H9 (cell line): ENCODE data around the gene CROCC. TPM values are rescaled to one million over a fixed set of nuclear protein-coding genes. Genes with fewer than 3 reads are reported as not detected.

Source experiments
- DNase-seq: peaks from one replicate; pipeline ENCODE4 v3.0.0-alpha.2; 2017
- H2AFZ ChIP-seq: one replicate; pipeline ENCODE4 v1.6.1; 2013; ENCODE audit warnings: mild to moderate bottlenecking, low read length, control low read depth, moderate library complexity
- H2AK5ac ChIP-seq: 2 replicates; pipeline ENCODE4 v1.6.1; 2013; ENCODE audit warnings: low read length, control low read depth, mixed read lengths; ENCODE audit not compliant: insufficient read length
- H2BK120ac ChIP-seq: one replicate; pipeline ENCODE4 v1.6.1; 2013; ENCODE audit warnings: low read depth, mild to moderate bottlenecking, low read length, control low read depth, inconsistent platforms; ENCODE audit not compliant: poor library complexity, severe bottlenecking
- H2BK12ac ChIP-seq: 2 replicates; pipeline ENCODE4 v1.6.1; 2013; ENCODE audit warnings: low read length, control low read depth, mixed read lengths, low read depth; ENCODE audit not compliant: insufficient read length
- H2BK15ac ChIP-seq: 2 replicates; pipeline ENCODE4 v1.6.1; 2013; ENCODE audit warnings: low read depth, low read length, control low read depth
- H2BK20ac ChIP-seq: one replicate; pipeline ENCODE4 v1.6.1; 2013; ENCODE audit warnings: low read depth, mild to moderate bottlenecking, low read length, control low read depth, inconsistent platforms; ENCODE audit not compliant: poor library complexity, severe bottlenecking
- H2BK5ac ChIP-seq: 2 replicates; pipeline ENCODE4 v1.6.1; 2013; ENCODE audit warnings: low read length, control low read depth, mixed read lengths; ENCODE audit not compliant: insufficient read length
- H3K14ac ChIP-seq: 2 replicates; pipeline ENCODE4 v1.6.1; 2013; ENCODE audit warnings: low read length, control low read depth; ENCODE audit not compliant: insufficient read depth
- H3K18ac ChIP-seq: 2 replicates; pipeline ENCODE4 v1.6.1; 2013; ENCODE audit warnings: low read depth, mild to moderate bottlenecking, mixed read lengths, low read length, control low read depth; ENCODE audit not compliant: insufficient read length
- H3K23ac ChIP-seq: 2 replicates; pipeline ENCODE4 v1.6.1; 2013; ENCODE audit warnings: low read length, control low read depth, mixed read lengths, low read depth; ENCODE audit not compliant: insufficient read length
- H3K23me2 ChIP-seq: 2 replicates; pipeline ENCODE4 v1.6.1; 2013; ENCODE audit warnings: low read depth, mild to moderate bottlenecking, mixed read lengths, low read length, control low read depth; ENCODE audit not compliant: insufficient read length, poor library complexity, severe bottlenecking
- H3K27ac ChIP-seq: 2 replicates; pipeline ENCODE4 v1.5.1; 2013; ENCODE audit warnings: low read length, control low read depth, mixed read lengths, low read depth; ENCODE audit not compliant: insufficient read length
- H3K27me3 ChIP-seq: 2 replicates; pipeline ENCODE4 v1.6.1; 2013; ENCODE audit warnings: low read length, control low read depth, inconsistent platforms; ENCODE audit not compliant: insufficient read depth
- H3K4ac ChIP-seq: 2 replicates; pipeline ENCODE4 v1.6.1; 2013; ENCODE audit warnings: low read depth, mild to moderate bottlenecking, control low read depth, inconsistent platforms, low read length, moderate library complexity
- H3K4me1 ChIP-seq: 2 replicates; pipeline ENCODE4 v1.6.1; 2013; ENCODE audit warnings: low read length, control low read depth, inconsistent platforms; ENCODE audit not compliant: insufficient read depth
- H3K4me2 ChIP-seq: 2 replicates; pipeline ENCODE4 v1.6.1; 2013; ENCODE audit warnings: low read length, control low read depth, mixed read lengths; ENCODE audit not compliant: insufficient read length, insufficient read depth
- H3K56ac ChIP-seq: 2 replicates; pipeline ENCODE4 v1.6.1; 2013; ENCODE audit warnings: low read depth, mild to moderate bottlenecking, mixed read lengths, low read length, control low read depth; ENCODE audit not compliant: insufficient read length
- H3K79me1 ChIP-seq: 2 replicates; pipeline ENCODE4 v1.6.1; 2013; ENCODE audit warnings: low read depth, mild to moderate bottlenecking, moderate library complexity, low read length, control low read depth, inconsistent platforms; ENCODE audit not compliant: insufficient read depth, poor library complexity, severe bottlenecking
- H3K79me2 ChIP-seq: 2 replicates; pipeline ENCODE4 v1.6.1; 2013; ENCODE audit warnings: low read length, control low read depth, inconsistent platforms; ENCODE audit not compliant: insufficient read depth
- H3K9ac ChIP-seq: 2 replicates; pipeline ENCODE4 v1.6.1; 2013; ENCODE audit warnings: low read length, control low read depth, mixed read lengths; ENCODE audit not compliant: insufficient read length; ENCODE audit errors: extremely low read depth
- H3K9me3 ChIP-seq: one replicate; pipeline ENCODE4 v1.6.1; 2013; ENCODE audit warnings: low read depth, low read length, inconsistent platforms; ENCODE audit not compliant: control insufficient read depth
- H3T11ph ChIP-seq: one replicate; pipeline ENCODE4 v1.6.1; 2013; ENCODE audit warnings: mild to moderate bottlenecking, low read length, control low read depth, inconsistent platforms
- H4K20me1 ChIP-seq: one replicate; pipeline ENCODE4 v1.6.1; 2013; ENCODE audit not compliant: control insufficient read depth, insufficient read length, insufficient read depth
- H4K5ac ChIP-seq: 2 replicates; pipeline ENCODE4 v1.6.1; 2013; ENCODE audit warnings: low read depth, mild to moderate bottlenecking, mixed read lengths, low read length, control low read depth; ENCODE audit not compliant: insufficient read length
- H4K8ac ChIP-seq: replicated peaks from 2 replicates; pipeline ENCODE4 v1.6.1; 2013; ENCODE audit warnings: low read length, control low read depth, mixed read lengths, low read depth; ENCODE audit not compliant: insufficient read length
- H4K91ac ChIP-seq: 2 replicates; pipeline ENCODE4 v1.6.1; 2013; ENCODE audit warnings: low read depth, mild to moderate bottlenecking, moderate library complexity, mixed read lengths, low read length, control low read depth; ENCODE audit not compliant: insufficient read length
- H3K27ac Mint-ChIP-seq, 3 experiments: 2 replicates in 2 of 3; 3 replicates in 1 of 3; pipeline ENCODE4 v1.8.0; 2020 to 2021; ENCODE audit warnings: mixed read lengths in 3 of 3, mild to moderate bottlenecking in 1 of 3, moderate library complexity in 1 of 3
- H3K27me3 Mint-ChIP-seq: 2 replicates; pipeline ENCODE4 v1.8.0; 2021; ENCODE audit warnings: low read depth, mild to moderate bottlenecking, moderate library complexity, mixed read lengths
- H3K36me3 Mint-ChIP-seq, 3 experiments: 2 replicates in 2 of 3; 3 replicates in 1 of 3; pipeline ENCODE4 v1.8.0; 2020 to 2021; ENCODE audit warnings: low read depth in 3 of 3, mixed read lengths in 3 of 3; ENCODE audit not compliant: insufficient read depth in 1 of 3
- H3K4me1 Mint-ChIP-seq, 2 experiments: 2 replicates each; pipeline ENCODE4 v1.8.0; 2020; ENCODE audit warnings: mixed read lengths in 2 of 2
- H3K4me3 Mint-ChIP-seq, 2 experiments: 2 replicates in 1 of 2; 3 replicates in 1 of 2; pipeline ENCODE4 v1.8.0; 2020 to 2021; ENCODE audit warnings: mild to moderate bottlenecking in 2 of 2, mixed read lengths in 2 of 2, moderate library complexity in 1 of 2
- H3K9me3 Mint-ChIP-seq, 2 experiments: 2 replicates in 1 of 2; 3 replicates in 1 of 2; pipeline ENCODE4 v1.8.0; 2020; ENCODE audit warnings: mild to moderate bottlenecking in 2 of 2, mixed read lengths in 2 of 2, moderate library complexity in 1 of 2
- CTCF ChIP-seq: fragments of 200-600 bp; sonication (generic); conservative IDR thresholded peaks from 3 replicates; pipeline ENCODE4 v1.8.0; 2021; ENCODE audit warnings: antibody characterized with exemption, mild to moderate bottlenecking
- WGBS: extraction: QIAGEN DNeasy Blood & Tissue Kit; methylation state at CpG from one replicate; pipeline ENCODE4 v1.1.7; 2013; ENCODE audit warnings: missing lambda C conversion rate, low lambda C conversion rate, mixed read lengths; ENCODE audit not compliant: insufficient read length; ENCODE audit errors: extremely low coverage; 5-methylcytosine and 5-hydroxymethylcytosine counted together
- total RNA-seq: library from RNA; stranded (reverse); gene quantifications from 2 replicates; pipeline ENCODE4 v1.2.1, GENCODE V29; 2021

The CROCC gene
- total RNA-seq, 1 experiment from 2014 or later, result 40.7 TPM

- Histone ChIP-seq H2AK5ac (no peak overlapping the region), H3K23me2 (peaks cover 10% of the 10 kb centered on the region), H3K14ac (no peak overlapping the region), H3K79me1 (no peaks in the 10 kb centered on the region), H3K27me3 (no peaks in the 10 kb centered on the region), H4K91ac (no peak overlapping the region), H3K56ac (no peak overlapping the region), H2BK12ac (no peak overlapping the region), H3K4ac (no peak overlapping the region), H3K4me1 (no peaks in the 10 kb centered on the region), H2BK120ac (no peak overlapping the region), H3T11ph (no peak overlapping the region), H2BK20ac (no peak overlapping the region), H2BK5ac (no peak overlapping the region), H3K23ac (no peak overlapping the region), H3K18ac (no peak overlapping the region), H4K8ac (no peak overlapping the region), H3K4me2 (no peak overlapping the region), H3K9me3 (no peaks in the 10 kb centered on the region), H3K9ac (no peak overlapping the region), H4K20me1 (no peaks in the 10 kb centered on the region), H3K27ac (no peak overlapping the region), H4K5ac (no peak overlapping the region), H3K79me2 (no peaks in the 10 kb centered on the region), H2AFZ (no peak overlapping the region), H2BK15ac (no peak overlapping the region)
- WGBS, result no CpG with 5 or more reads among the region's 2 CpGs
- Mint-ChIP-seq H3K4me3 (no peak overlapping the region), H3K9me3 (no peaks in the 10 kb centered on the region; a peak in 1 of 5 replicates), H3K27ac (peak overlapping the region in 2 of 3 experiments; percentile 50 to 84; a peak in 3 of 7 replicates), H3K4me1 (peaks cover 14 to 19% of the 10 kb centered on the region in 2 experiments), H3K27me3 (no peaks in the 10 kb centered on the region), H3K36me3 (peaks cover 0 to 5% (median 0%) of the 10 kb centered on the region in 3 experiments; a peak in 1 of 7 replicates)
- peak; percentile 33 for DNase-seq
- no peak for TF ChIP-seq CTCF
Measured at GRCh38 chr1:16903054-16903453, 18.7 kb upstream of the CROCC start.
